ENCODE results near the gene DOLK.

DNA sequence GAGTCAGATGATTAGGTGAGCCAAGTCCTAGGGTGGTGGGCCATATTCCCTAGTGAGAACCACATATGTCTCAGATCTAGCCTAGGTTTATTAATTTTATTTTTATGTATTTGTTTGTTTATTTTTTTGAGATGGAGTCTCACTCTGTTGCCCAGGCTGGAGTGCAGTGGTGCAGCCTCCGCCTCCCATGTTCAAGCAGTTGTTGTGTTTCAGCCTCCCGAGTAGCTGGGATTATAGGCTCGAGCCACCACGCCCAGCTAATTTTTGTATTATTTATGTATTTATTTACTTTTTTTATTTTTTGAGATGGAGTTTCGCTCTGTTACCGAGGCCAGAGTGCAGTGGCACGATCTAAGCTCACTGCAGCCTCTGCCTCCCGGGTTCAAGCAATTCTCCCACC lies 36.1 kb upstream of the DOLK start:
- TF ChIP-seq, protein P1, sequence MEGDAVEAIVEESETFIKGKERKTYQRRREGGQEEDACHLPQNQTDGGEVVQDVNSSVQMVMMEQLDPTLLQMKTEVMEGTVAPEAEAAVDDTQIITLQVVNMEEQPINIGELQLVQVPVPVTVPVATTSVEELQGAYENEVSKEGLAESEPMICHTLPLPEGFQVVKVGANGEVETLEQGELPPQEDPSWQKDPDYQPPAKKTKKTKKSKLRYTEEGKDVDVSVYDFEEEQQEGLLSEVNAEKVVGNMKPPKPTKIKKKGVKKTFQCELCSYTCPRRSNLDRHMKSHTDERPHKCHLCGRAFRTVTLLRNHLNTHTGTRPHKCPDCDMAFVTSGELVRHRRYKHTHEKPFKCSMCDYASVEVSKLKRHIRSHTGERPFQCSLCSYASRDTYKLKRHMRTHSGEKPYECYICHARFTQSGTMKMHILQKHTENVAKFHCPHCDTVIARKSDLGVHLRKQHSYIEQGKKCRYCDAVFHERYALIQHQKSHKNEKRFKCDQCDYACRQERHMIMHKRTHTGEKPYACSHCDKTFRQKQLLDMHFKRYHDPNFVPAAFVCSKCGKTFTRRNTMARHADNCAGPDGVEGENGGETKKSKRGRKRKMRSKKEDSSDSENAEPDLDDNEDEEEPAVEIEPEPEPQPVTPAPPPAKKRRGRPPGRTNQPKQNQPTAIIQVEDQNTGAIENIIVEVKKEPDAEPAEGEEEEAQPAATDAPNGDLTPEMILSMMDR (IDR thresholded peaks at IDR 0.05 in 8 of 11, conservative IDR thresholded peaks at IDR 0.05 in 3 of 11), result no peak
- no peak for TF ChIP-seq POLR2A (IDR thresholded peaks at IDR 0.05)

Measured in spleen (tissue), 7 donors.